CD4-positive, alpha-beta T cell (primary cell): ENCODE measurements around the gene BMP10. TPM values are rescaled to one million over a fixed set of nuclear protein-coding genes. Genes with fewer than 3 reads are reported as not detected.

Experiments
- ATAC-seq: fragments of 200-7000 bp; cut with Tn5 transposase; one replicate; pipeline ENCODE4 v1.10.0; 2022; ENCODE audit warnings: mild to moderate bottlenecking; ENCODE audit not compliant: poor library complexity
- CTCF ChIA-PET: fragments of 350-600 bp; sonication (Branson Sonifier 250); formaldehyde crosslinking; loops from one replicate; lab custom pipeline; 2021; ENCODE audit warnings: antibody characterized with exemption, inconsistent platforms; lab: Charles Lee
- POLR2A ChIA-PET: fragments of 350-600 bp; sonication (Branson Sonifier 250); formaldehyde crosslinking; loops from one replicate; lab custom pipeline; 2021; ENCODE audit warnings: antibody characterized with exemption, inconsistent platforms; lab: Charles Lee
- DNase-seq, 14 experiments: peaks; one replicate each; pipeline ENCODE4 v3.0.0-alpha.2; 2013 to 2020; ENCODE audit warnings: mixed read lengths in 2 of 14
- H3K27ac ChIP-seq, 2 donors: one replicate each; pipeline versions ENCODE4 v1.5.1 to v1.7.0; 2013; ENCODE audit warnings: low read length in 2 of 2, low read depth in 1 of 2, mild to moderate bottlenecking in 1 of 2
- H3K27me3 ChIP-seq, 2 experiments: 1 replicate in 1 of 2; 2 replicates in 1 of 2; pipeline versions ENCODE4 v1.6.1 to v1.7.0; 2013; ENCODE audit warnings: low read length in 2 of 2, control low read depth in 1 of 2, mild to moderate bottlenecking in 1 of 2, moderate library complexity in 1 of 2; ENCODE audit not compliant: insufficient read depth in 2 of 2, control insufficient read depth in 1 of 2
- H3K36me3 ChIP-seq: one replicate; pipeline ENCODE4 v1.6.1; 2013; ENCODE audit warnings: low read length, control low read depth; ENCODE audit not compliant: insufficient read depth
- H3K4me1 ChIP-seq: one replicate; pipeline ENCODE4 v1.6.1; 2013; ENCODE audit warnings: low read length, control low read depth; ENCODE audit not compliant: insufficient read depth
- H3K4me3 ChIP-seq: one replicate; pipeline ENCODE4 v1.5.1; 2013; ENCODE audit warnings: mild to moderate bottlenecking, low read length, moderate library complexity
- H3K9me3 ChIP-seq, 2 experiments: 1 replicate in 1 of 2; 2 replicates in 1 of 2; pipeline versions ENCODE4 v1.6.1 to v1.7.0; 2013; ENCODE audit warnings: low read length in 2 of 2, mild to moderate bottlenecking in 2 of 2, control low read depth in 1 of 2, moderate library complexity in 1 of 2; ENCODE audit not compliant: control insufficient read depth in 1 of 2, insufficient read depth in 1 of 2
- H3K27ac Mint-ChIP-seq: one replicate; pipeline ENCODE4 v1.8.0; 2020; ENCODE audit warnings: mixed read lengths
- H3K27me3 Mint-ChIP-seq: one replicate; pipeline ENCODE4 v1.8.0; 2021; ENCODE audit warnings: mixed read lengths
- H3K36me3 Mint-ChIP-seq: one replicate; pipeline ENCODE4 v1.8.0; 2021; ENCODE audit warnings: low read depth, mixed read lengths
- H3K4me1 Mint-ChIP-seq: one replicate; pipeline ENCODE4 v1.8.0; 2021; ENCODE audit warnings: low read depth, mixed read lengths
- H3K4me3 Mint-ChIP-seq: one replicate; pipeline ENCODE4 v1.8.0; 2020; ENCODE audit warnings: mild to moderate bottlenecking, mixed read lengths
- H3K9me3 Mint-ChIP-seq: one replicate; pipeline ENCODE4 v1.8.0; 2020; ENCODE audit warnings: mixed read lengths
- CTCF ChIP-seq: fragments of 200-600 bp; IDR thresholded peaks from one replicate; pipeline ENCODE4 v1.8.0; 2022; ENCODE audit warnings: antibody characterized with exemption, mild to moderate bottlenecking
- intact Hi-C, 2 experiments: fragments of 100-400 bp; cut with DNase I in 1 of 2; cut with micrococcal nuclease in 1 of 2; formaldehyde crosslinking; loops; one replicate each; pipeline versions ENCODE4 v1.15.1 to v1.9.0; 2023 to 2025; cut with DNase I, micrococcal nuclease
- total RNA-seq, 174 experiments: library from RNA in 2 of 174; stranded (reverse) in 2 of 174; gene quantifications; one replicate each; pipeline ENCODE4 v1.2.3 and lab custom pipeline; 2021 to 2026

The BMP10 gene
- total RNA-seq, 2 experiments from 2014 or later: not detected

GRCh38 chr2:68857855-68858456 lies 13.2 kb downstream of the BMP10 start:
- H3K4me1 ChIP-seq: no peaks in the 10 kb centered on the region
- ChIA-PET POLR2A (no interaction called here), CTCF (no interaction called here)
- intact Hi-C loops: no loop called here
- Mint-ChIP-seq H3K27me3 (peaks cover 10% of the 10 kb centered on the region), H3K4me1 (no peaks in the 10 kb centered on the region), H3K9me3 (no peaks in the 10 kb centered on the region), H3K27ac (no peak overlapping the region), H3K36me3 (no peaks in the 10 kb centered on the region), H3K4me3 (no peak overlapping the region)
- TF ChIP-seq CTCF: no peak
- H3K9me3 ChIP-seq: no peaks in the 10 kb centered on the region
- H3K4me3 ChIP-seq: no peak overlapping the region
- H3K36me3 ChIP-seq: no peaks in the 10 kb centered on the region
- no peaks in the 10 kb centered on the region for H3K27me3 ChIP-seq
- H3K27ac ChIP-seq: no peak overlapping the region
- ATAC-seq (no peak), DNase-seq (peak in 2 of 14 experiments; percentile 55 to 67)

GRCh38 chr2:68857202-68857845 lies 13.9 kb downstream of the BMP10 start:
- intact Hi-C loops: no loop called here
- Mint-ChIP-seq H3K27me3 (peaks cover 10% of the 10 kb centered on the region), H3K9me3 (no peaks in the 10 kb centered on the region), H3K36me3 (no peaks in the 10 kb centered on the region), H3K4me3 (no peak overlapping the region), H3K27ac (no peak overlapping the region), H3K4me1 (no peaks in the 10 kb centered on the region)
- no peak overlapping the region for H3K4me3 ChIP-seq
- H3K36me3 ChIP-seq: no peaks in the 10 kb centered on the region
- no peak for TF ChIP-seq CTCF
- ATAC-seq (no peak), DNase-seq (peak in 2 of 14 experiments; percentile 46 to 56)
- no peaks in the 10 kb centered on the region for H3K27me3 ChIP-seq
- no peaks in the 10 kb centered on the region for H3K4me1 ChIP-seq
- CTCF ChIA-PET: no interaction called here
- H3K27ac ChIP-seq: no peak overlapping the region
- H3K9me3 ChIP-seq: no peaks in the 10 kb centered on the region
- POLR2A ChIA-PET: no interaction called here

GRCh38 chr2:68855550-68855949 lies 15.6 kb downstream of the BMP10 start:
- H3K4me1 ChIP-seq: no peaks in the 10 kb centered on the region
- POLR2A ChIA-PET: no interaction called here
- H3K4me3 Mint-ChIP-seq: no peak overlapping the region
- no peaks in the 10 kb centered on the region for H3K9me3 Mint-ChIP-seq
- no peak overlapping the region for H3K4me3 ChIP-seq
- H3K27me3 ChIP-seq: no peaks in the 10 kb centered on the region
- ATAC-seq (no peak), DNase-seq (no peak)
- TF ChIP-seq CTCF: no peak
- peaks cover 11% of the 10 kb centered on the region for H3K27me3 Mint-ChIP-seq
- H3K27ac Mint-ChIP-seq: no peak overlapping the region
- H3K27ac ChIP-seq: no peak overlapping the region
- no peaks in the 10 kb centered on the region for H3K36me3 ChIP-seq
- CTCF ChIA-PET: no interaction called here
- H3K36me3 Mint-ChIP-seq: no peaks in the 10 kb centered on the region
- no peaks in the 10 kb centered on the region for H3K4me1 Mint-ChIP-seq
- intact Hi-C loops: no loop called here
- H3K9me3 ChIP-seq: no peaks in the 10 kb centered on the region
